Spinal cord (tissue), 10 donors: Measurements from ENCODE around the gene SPATA25. TPM values are rescaled to one million over a fixed set of nuclear protein-coding genes. Genes with fewer than 3 reads are reported as not detected.

Source experiments
- DNase-seq, 6 donors: peaks; one replicate each; pipeline versions ENCODE4 v3.0.0 to v3.0.0-alpha.2; 2013 to 2015; ENCODE audit warnings: low spot score in 6 of 6, low read depth in 4 of 6
- H3K27ac ChIP-seq: one replicate; pipeline ENCODE4 v1.5.1; 2013; ENCODE audit warnings: low read depth, low read length, control low read depth
- H3K27me3 ChIP-seq: one replicate; pipeline ENCODE4 v1.6.1; 2013; ENCODE audit warnings: low read length; ENCODE audit not compliant: control insufficient read depth, insufficient read depth
- H3K36me3 ChIP-seq: one replicate; pipeline ENCODE4 v1.6.1; 2013; ENCODE audit warnings: low read length; ENCODE audit not compliant: control insufficient read depth, insufficient read depth
- H3K4me1 ChIP-seq: one replicate; pipeline ENCODE4 v1.6.1; 2013; ENCODE audit warnings: low read length; ENCODE audit not compliant: control insufficient read depth, insufficient read depth
- H3K4me3 ChIP-seq: one replicate; pipeline ENCODE4 v1.5.1; 2013; ENCODE audit warnings: low read depth, low read length, control low read depth
- H3K9me3 ChIP-seq: one replicate; pipeline ENCODE4 v1.6.1; 2013; ENCODE audit warnings: low read length; ENCODE audit not compliant: control insufficient read depth, insufficient read depth
- WGBS: methylation state at CpG from one replicate; pipeline ENCODE4 v1.1.5; 2013; ENCODE audit warnings: missing lambda C conversion rate; ENCODE audit not compliant: insufficient coverage; 5-methylcytosine and 5-hydroxymethylcytosine counted together
- polyA plus RNA-seq, 2 donors: library from polyadenylated mRNA; unstranded; fragments of 120-200 nt; gene quantifications; one replicate each; pipeline ENCODE4 v1.2.1, GENCODE V29; 2013; ENCODE audit not compliant: insufficient read length in 2 of 2
- total RNA-seq, 2 donors: library from RNA; depleted of rRNA in 1 of 2; stranded (reverse); fragments of 120-200 nt in 1 of 2; fragments of >200 nt in 1 of 2; gene quantifications; one replicate each; pipeline versions ENCODE4 v1.2.3 to v1.2.4, GENCODE V29; 2013 to 2014
- donor health status: healthy.

Gene SPATA25
- total and polyA plus RNA-seq, 4 donors, result 1.3 to 5.6 (median 2.8) TPM

DNA sequence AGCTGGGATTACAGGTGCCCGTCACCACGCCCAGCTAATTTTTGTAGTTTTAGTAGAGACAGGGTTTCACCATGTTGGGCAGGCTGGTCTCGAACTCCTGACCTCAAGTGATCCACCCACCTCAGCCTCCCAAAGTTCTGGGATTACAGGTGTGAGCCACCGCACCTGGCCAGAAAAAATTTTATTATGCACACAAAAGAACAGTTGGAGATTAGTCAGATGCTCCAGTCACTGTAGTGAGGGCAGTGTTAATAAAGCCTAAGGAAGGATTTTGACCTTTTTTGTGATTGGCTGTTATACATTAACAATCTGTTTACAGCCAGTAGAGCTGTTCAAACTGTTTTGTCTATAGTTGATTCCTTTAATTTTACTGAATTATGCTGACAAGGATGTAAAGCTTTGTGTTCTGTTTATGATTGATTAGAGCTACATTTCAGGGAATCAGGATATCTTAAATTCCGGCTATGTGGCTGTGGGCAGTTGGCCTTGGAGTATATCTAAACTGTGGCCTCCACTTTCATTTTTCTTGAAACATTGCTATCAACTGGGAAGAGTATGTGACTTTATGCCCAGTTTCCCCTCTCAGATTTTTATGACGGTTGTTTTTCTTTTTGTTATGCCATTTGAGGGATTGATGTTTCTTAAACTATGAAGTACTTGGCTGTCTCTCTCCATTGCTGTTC is 20.1 kb downstream of the SPATA25 start:
- no peak overlapping the region for H3K27ac ChIP-seq
- DNase-seq, result no peak
- H3K4me3 ChIP-seq, result no peak overlapping the region
- H3K4me1 ChIP-seq, result no peaks in the 10 kb centered on the region
- no peaks in the 10 kb centered on the region for H3K27me3 ChIP-seq
- H3K9me3 ChIP-seq, result no peaks in the 10 kb centered on the region
- 100% methylated on average over 1 of the region's 6 CpGs for WGBS
- H3K36me3 ChIP-seq, result peaks cover 3% of the 10 kb centered on the region

DNA sequence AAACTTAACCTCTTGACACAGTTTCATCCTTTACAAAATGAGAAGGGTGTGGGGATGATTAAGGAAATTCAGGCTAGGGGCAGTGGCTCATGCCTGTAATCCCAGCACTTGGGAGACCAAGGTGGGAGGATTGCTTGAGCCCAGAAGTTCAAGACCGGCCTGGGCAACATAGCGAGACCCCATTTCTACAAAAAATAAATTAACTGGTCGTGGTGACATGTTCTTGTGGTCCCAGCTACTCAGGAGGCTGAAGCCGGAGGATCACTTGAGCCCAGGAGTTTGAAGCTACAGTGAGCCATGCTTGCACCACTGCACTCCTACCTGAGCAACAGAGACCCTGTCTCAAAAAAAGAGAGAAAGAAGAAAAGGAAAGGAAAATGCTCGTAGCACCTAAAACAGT is 21.0 kb downstream of the SPATA25 start:
- Histone ChIP-seq H3K4me3 (no peak overlapping the region), H3K36me3 (peaks cover 5% of the 10 kb centered on the region), H3K27me3 (no peaks in the 10 kb centered on the region), H3K4me1 (no peaks in the 10 kb centered on the region), H3K27ac (no peak overlapping the region), H3K9me3 (no peaks in the 10 kb centered on the region)
- 92% methylated on average over 4 of the region's 5 CpGs for WGBS
- no peak for DNase-seq

DNA sequence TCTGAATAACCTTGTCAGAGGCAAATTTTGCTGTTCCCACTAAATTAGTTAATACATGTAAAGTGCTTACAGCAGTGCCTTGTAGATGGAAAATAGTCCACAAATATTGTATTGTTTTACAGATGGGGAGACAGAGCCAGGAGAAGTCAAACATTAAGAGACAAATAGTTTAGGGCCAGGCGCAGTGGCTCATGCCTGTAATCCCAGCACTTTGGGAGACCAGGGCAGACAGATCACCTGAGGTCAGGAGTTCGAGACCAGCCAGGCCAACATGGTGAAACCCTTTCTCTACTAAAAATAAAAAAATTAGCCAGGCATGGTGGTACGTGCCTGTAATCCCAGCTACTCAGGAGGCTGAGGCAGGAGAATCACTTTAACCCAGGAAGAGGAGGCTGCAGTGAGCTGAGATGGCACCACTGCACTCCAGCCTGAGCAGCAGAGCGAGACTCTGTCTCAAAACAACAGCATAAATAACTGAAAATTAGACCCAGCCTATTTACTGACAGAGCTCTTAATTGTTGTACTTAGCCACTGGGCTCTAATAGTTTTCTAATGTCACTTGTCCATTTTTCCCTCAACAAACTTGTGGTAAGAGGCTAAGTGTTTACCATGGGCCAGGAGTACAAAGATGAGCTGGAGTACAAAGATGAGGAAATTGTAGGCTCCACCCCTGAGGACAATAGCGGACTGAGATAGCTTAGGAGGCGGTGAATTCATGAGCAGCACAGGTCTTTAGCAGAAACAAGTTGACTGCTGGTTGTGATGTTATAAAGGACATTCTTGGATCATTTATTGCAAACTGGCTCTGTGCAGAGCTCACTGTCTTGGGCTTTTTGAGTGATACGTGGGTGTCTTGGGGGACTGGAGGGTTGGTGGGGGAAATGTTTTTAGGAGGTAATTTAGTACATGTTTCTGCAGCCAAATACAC is 23.6 kb downstream of the SPATA25 start:
- H3K27ac ChIP-seq, result no peak overlapping the region
- WGBS, result 86% methylated on average over 5 of the region's 7 CpGs

DNA sequence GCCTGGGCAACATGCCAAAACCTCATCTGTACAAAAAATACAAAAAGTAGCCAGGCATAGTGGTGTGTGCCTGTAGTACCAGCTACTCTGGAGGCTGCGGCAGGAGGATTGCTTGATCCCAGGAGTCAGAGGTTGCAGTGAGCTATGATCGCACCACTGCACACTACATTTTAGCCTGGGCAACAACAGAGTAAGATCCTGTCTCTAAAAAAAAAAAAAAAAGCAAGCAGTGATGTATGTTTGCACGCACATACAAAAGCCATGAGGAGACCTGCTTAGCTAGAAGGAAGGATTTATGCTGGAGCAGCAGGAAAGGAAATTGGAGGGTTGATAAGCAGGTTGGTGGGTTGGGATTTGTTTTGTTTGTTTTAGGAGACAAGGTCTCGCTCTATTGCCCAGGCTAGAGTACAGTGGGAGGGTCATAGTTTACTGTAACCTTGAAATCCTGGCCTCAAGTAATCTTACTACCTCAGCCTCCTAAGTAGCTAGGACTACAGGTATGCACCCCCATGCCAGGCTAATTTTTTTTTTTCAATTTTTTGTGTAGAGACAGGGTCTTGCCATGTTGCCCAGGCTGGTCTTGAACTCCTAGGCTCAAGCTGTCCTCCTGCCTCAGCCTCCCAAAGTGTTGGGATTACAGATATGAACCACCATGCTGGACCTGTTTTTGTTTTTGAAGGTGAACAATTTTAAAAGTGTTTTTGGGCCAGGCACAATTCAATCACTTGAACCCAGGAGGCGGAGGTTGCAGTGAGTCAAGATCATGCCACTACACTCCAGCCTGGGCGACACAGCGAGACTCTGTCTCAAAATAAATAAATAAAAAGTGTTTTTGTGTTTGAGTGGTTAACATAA is 26.0 kb downstream of the SPATA25 start:
- H3K4me1 ChIP-seq, result peaks cover 17% of the 10 kb centered on the region
- H3K4me3 ChIP-seq, result no peak overlapping the region
- no peaks in the 10 kb centered on the region for H3K9me3 ChIP-seq
- H3K36me3 ChIP-seq, result peaks cover 2% of the 10 kb centered on the region
- DNase-seq, result peak in 2 of 6 donors; percentile 5 to 58
- no peak overlapping the region for H3K27ac ChIP-seq
- H3K27me3 ChIP-seq, result no peaks in the 10 kb centered on the region
- WGBS, result 83% methylated on average over 1 of the region's 7 CpGs

More for the DNA sequence above, 23.6 kb downstream of the SPATA25 start:
- H3K36me3 ChIP-seq, result peaks cover 2% of the 10 kb centered on the region
- H3K4me3 ChIP-seq, result no peak overlapping the region
- DNase-seq, result no peak
- no peaks in the 10 kb centered on the region for H3K9me3 ChIP-seq
- no peaks in the 10 kb centered on the region for H3K4me1 ChIP-seq
- no peaks in the 10 kb centered on the region for H3K27me3 ChIP-seq

DNA sequence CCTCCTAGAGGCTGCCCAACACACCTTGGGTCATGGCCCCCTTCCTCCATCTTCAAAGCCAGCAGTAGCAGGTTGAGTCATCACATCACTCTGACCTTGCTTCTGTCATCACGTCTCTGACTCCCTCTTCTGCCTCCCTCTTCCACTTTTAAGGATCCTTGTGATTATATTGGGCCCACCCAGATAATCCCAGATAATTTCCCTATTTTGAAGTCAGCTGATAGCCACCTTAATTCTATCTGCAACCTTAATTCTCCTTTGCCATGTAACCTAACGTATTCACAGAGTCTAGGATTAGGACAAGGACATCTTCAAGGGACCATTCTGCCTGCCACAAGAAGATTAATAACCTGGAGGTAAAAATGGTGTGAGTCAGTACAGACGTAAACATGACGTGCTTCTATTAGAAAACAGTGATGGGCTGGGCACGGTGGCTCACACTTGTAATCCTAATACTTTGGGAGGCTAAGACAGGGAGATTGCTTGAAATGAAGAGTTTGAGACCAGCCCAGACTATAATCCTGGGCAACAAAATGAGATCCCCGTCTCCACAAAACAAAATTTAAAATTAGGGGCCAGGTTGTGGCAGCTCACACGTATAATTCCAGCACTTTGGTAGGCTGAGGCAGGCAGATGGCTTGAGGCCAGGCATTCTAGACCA is 26.7 kb downstream of the SPATA25 start:
- H3K4me3 ChIP-seq, result no peak overlapping the region
- peak in 1 of 6 donors; percentile 35 for DNase-seq
- H3K27me3 ChIP-seq, result no peaks in the 10 kb centered on the region
- H3K4me1 ChIP-seq, result peaks cover 25% of the 10 kb centered on the region
- H3K36me3 ChIP-seq, result peaks cover 2% of the 10 kb centered on the region
- no peak overlapping the region for H3K27ac ChIP-seq
- H3K9me3 ChIP-seq, result no peaks in the 10 kb centered on the region
- 83% methylated on average over 4 of the region's 7 CpGs for WGBS

DNA sequence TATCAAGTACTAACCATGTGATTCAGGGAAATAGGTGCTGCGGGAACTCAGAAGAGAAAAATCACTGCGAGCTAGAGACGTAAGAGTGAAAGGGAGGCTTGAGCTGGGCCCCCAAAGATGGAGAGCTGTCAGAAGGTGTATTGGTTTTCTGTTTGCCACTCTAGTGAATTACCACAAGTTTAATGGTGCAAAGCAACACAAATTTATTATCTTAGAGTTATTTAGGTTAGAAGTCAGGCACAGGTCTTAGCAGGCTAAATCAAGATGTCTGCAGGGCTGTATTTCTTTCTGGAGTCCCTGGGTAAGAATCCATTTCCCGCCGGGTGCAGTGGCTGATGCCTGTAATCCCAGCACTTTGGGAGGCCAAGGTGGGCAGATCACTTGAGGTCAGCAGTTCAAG is 27.5 kb downstream of the SPATA25 start:
- H3K36me3 ChIP-seq, result peaks cover 4% of the 10 kb centered on the region
- H3K4me3 ChIP-seq, result no peak overlapping the region
- WGBS, result 85% methylated on average over 5 of the region's 5 CpGs
- no peak for DNase-seq
- peaks cover 31% of the 10 kb centered on the region for H3K4me1 ChIP-seq
- no peak overlapping the region for H3K27ac ChIP-seq
- no peaks in the 10 kb centered on the region for H3K9me3 ChIP-seq
- no peaks in the 10 kb centered on the region for H3K27me3 ChIP-seq

DNA sequence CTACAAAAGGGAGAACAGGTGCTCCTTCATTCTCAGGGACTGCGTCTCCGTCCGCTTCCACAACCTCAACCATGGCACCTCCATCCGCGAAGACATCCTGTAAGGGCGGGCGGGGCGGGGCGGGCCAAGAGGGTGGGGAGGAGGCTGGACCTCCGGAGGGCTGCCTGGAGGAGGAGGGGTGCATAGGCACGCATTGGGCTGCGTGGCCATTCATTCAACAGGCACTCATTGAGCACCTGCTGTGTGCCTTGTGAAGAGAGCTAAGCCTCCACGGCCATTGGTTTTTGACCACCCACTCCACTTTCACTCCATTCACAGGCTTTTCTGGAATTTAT is 29.6 kb downstream of the SPATA25 start:
- Histone ChIP-seq H3K4me3 (peak overlapping the region; percentile 84), H3K36me3 (peaks cover 16% of the 10 kb centered on the region), H3K4me1 (peaks cover 35% of the 10 kb centered on the region), H3K27me3 (no peaks in the 10 kb centered on the region), H3K9me3 (no peaks in the 10 kb centered on the region), H3K27ac (peak overlapping the region; percentile 79)
- WGBS, result 0% methylated on average over 1 of the region's 13 CpGs
- no peak for DNase-seq

DNA sequence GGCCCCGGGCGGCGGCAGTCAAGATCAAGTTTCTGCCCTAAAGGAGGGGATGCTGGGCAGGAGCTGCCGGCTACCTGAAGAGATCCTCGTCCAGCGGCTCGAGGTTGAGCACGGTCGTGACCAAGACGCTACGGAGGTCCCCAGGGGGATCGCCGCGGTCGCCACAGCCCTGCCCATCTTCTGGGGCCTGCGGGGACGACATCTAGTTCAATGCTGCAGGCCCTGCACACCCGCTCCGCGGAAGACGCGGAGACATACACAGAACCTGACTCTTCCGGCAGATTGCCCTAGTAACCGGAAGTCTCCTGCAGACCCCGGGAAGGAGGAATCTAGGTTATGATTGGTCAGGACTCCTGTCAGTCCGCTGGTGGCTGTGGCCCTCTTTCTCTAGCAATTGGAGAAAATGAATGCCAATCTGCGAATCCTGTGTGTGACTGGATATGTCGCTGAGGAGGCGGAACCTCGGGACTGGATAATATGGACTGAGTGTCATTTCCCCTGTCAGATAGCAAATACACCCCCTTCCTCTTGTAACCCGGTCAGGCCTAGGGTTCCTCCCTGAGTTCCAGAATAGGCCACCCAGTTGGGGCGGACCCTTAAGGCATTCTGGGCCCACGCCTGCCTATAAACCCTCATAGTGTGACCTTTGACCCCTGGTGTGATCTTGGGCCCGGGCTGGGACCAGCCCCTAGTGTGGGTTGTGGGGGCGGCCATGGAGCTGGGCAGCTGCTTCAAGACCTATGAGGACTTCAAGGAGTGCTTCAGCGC is 30.1 kb downstream of the SPATA25 start, which contains the start of the genes ACOT8 and ZSWIM3:
TSS of gene ACOT8 (minus strand) at position 279 of the 768 bp plus-strand sequence. CDS start at position 202, 77 bp downstream.
TSS of gene ZSWIM3 (plus strand) at position 501 of the 768 bp plus-strand sequence. CDS start at position 713, 212 bp downstream.
- 0% methylated on average over 31 of the region's 36 CpGs for WGBS
- DNase-seq, result peak; percentile 100
- Histone ChIP-seq H3K9me3 (no peaks in the 10 kb centered on the region), H3K4me3 (peak within 1 kb of the TSS; percentile 84), H3K36me3 (peaks cover 16% of the 10 kb centered on the region), H3K27ac (peak within 1 kb of the TSS; percentile 79), H3K4me1 (peaks cover 35% of the 10 kb centered on the region), H3K27me3 (no peaks in the 10 kb centered on the region)
